IMR-90 (cell line): Measurements from ENCODE around the gene WDR62. TPM values are rescaled to one million over a fixed set of nuclear protein-coding genes. Genes with fewer than 3 reads are reported as not detected.

Experiments
- ATAC-seq: fragments of 200-7000 bp; cut with Tn5 transposase; 2 replicates; pipeline ENCODE4 v1.9.1; 2020; ENCODE audit warnings: low read depth, mild to moderate bottlenecking, moderate library complexity
- BruUV-seq: library from RNA; stranded (reverse); fragments of 400-500 nt; replicated peaks from 2 replicates; lab custom pipeline; 2021; lab: Mats Ljungman, UMichigan
- CTCF ChIA-PET: fragments of 300-600 bp; formaldehyde crosslinking; extraction: SDS; loops from one replicate; lab custom pipeline; 2021; ENCODE audit warnings: antibody characterized with exemption; lab: Yijun Ruan, JAX
- POLR2A ChIA-PET: fragments of 300-600 bp; sonication (Branson Sonifier 250); formaldehyde crosslinking; loops from one replicate; lab custom pipeline; 2022; ENCODE audit warnings: antibody characterized with exemption; ENCODE audit not compliant: unreplicated experiment; lab: Charles Lee
- DNase-seq: peaks from one replicate; pipeline ENCODE4 v3.0.0; 2013
- H2AFZ ChIP-seq: replicated peaks from 2 replicates; pipeline ENCODE3; 2013; ENCODE audit warnings: low read length, mild to moderate bottlenecking; ENCODE audit not compliant: poor library complexity
- H2AK5ac ChIP-seq: 2 replicates; pipeline ENCODE4 v1.6.1; 2013; ENCODE audit warnings: low read depth, low read length, inconsistent platforms
- H2AK9ac ChIP-seq: replicated peaks from 2 replicates; pipeline ENCODE3; 2013; ENCODE audit warnings: mild to moderate bottlenecking, low read depth, low read length, moderate library complexity; ENCODE audit not compliant: poor library complexity
- H2BK120ac ChIP-seq: 2 replicates; pipeline ENCODE4 v1.6.1; 2013; ENCODE audit warnings: low read depth, low read length, inconsistent platforms
- H2BK15ac ChIP-seq: 3 replicates; pipeline ENCODE4 v1.6.1; 2013; ENCODE audit warnings: low read depth, low read length, inconsistent platforms
- H2BK20ac ChIP-seq: 2 replicates; pipeline ENCODE4 v1.6.1; 2013; ENCODE audit warnings: low read depth, mild to moderate bottlenecking, inconsistent platforms, low read length, moderate library complexity
- H2BK5ac ChIP-seq: 2 replicates; pipeline ENCODE4 v1.6.1; 2013; ENCODE audit warnings: mild to moderate bottlenecking, low read depth, low read length, inconsistent platforms; ENCODE audit not compliant: poor library complexity, severe bottlenecking
- H3K14ac ChIP-seq: replicated peaks from 2 replicates; pipeline ENCODE4 v1.6.1; 2013; ENCODE audit warnings: low read depth, low read length, inconsistent platforms
- H3K18ac ChIP-seq: 2 replicates; pipeline ENCODE4 v1.6.1; 2013; ENCODE audit warnings: low read depth, low read length, control low read depth
- H3K23ac ChIP-seq: 2 replicates; pipeline ENCODE4 v1.6.1; 2013; ENCODE audit warnings: low read depth, low read length, inconsistent platforms
- H3K27ac ChIP-seq: 2 replicates; pipeline ENCODE4 v1.5.1; 2013; ENCODE audit warnings: mild to moderate bottlenecking, control low read depth, low read length; ENCODE audit not compliant: insufficient read depth
- H3K27me3 ChIP-seq: 2 replicates; pipeline ENCODE4 v1.6.1; 2013; ENCODE audit warnings: low read length; ENCODE audit not compliant: control insufficient read depth, insufficient read depth
- H3K36me3 ChIP-seq: 2 replicates; pipeline ENCODE4 v1.6.1; 2013; ENCODE audit warnings: low read length, mixed read lengths; ENCODE audit not compliant: control insufficient read depth, insufficient read depth
- H3K4ac ChIP-seq: 2 replicates; pipeline ENCODE4 v1.6.1; 2013; ENCODE audit warnings: low read depth, low read length, inconsistent platforms
- H3K4me1 ChIP-seq: 2 replicates; pipeline ENCODE4 v1.6.1; 2013; ENCODE audit warnings: low read length, mixed read lengths; ENCODE audit not compliant: control insufficient read depth, insufficient read depth
- H3K4me2 ChIP-seq: 2 replicates; pipeline ENCODE4 v1.6.1; 2013; ENCODE audit warnings: low read depth, mild to moderate bottlenecking, control low read depth, low read length, moderate library complexity
- H3K4me3 ChIP-seq: 2 replicates; pipeline ENCODE4 v1.5.1; 2013; ENCODE audit warnings: low read depth, mild to moderate bottlenecking, control low read depth, low read length, moderate library complexity; ENCODE audit not compliant: insufficient read depth
- H3K56ac ChIP-seq: 2 replicates; pipeline ENCODE4 v1.6.1; 2013; ENCODE audit warnings: low read length, inconsistent platforms; ENCODE audit not compliant: insufficient read depth; ENCODE audit errors: extremely low read depth
- H3K79me1 ChIP-seq, 2 experiments: 2 replicates each; pipeline ENCODE4 v1.6.1; 2013; ENCODE audit warnings: low read length in 2 of 2, inconsistent platforms in 1 of 2, low read depth in 1 of 2
- H3K9ac ChIP-seq: 2 replicates; pipeline ENCODE4 v1.6.1; 2013; ENCODE audit warnings: low read depth, low read length, control low read depth
- H3K9me1 ChIP-seq: 2 replicates; pipeline ENCODE4 v1.6.1; 2013; ENCODE audit warnings: low read length, inconsistent platforms; ENCODE audit not compliant: insufficient read depth
- H3K9me3 ChIP-seq: 2 replicates; pipeline ENCODE4 v1.6.1; 2013; ENCODE audit warnings: low read length; ENCODE audit not compliant: control insufficient read depth, insufficient read depth
- H4K20me1 ChIP-seq: 2 replicates; pipeline ENCODE4 v1.6.1; 2013; ENCODE audit warnings: low read length, inconsistent platforms; ENCODE audit not compliant: insufficient read depth
- H4K5ac ChIP-seq: 2 replicates; pipeline ENCODE4 v1.6.1; 2013; ENCODE audit warnings: mild to moderate bottlenecking, low read depth, low read length, control low read depth
- H4K8ac ChIP-seq, 2 experiments: 2 replicates each; pipeline ENCODE4 v1.6.1; 2013; ENCODE audit warnings: low read depth in 2 of 2, low read length in 2 of 2, control low read depth in 1 of 2, inconsistent platforms in 1 of 2
- H4K91ac ChIP-seq: 2 replicates; pipeline ENCODE4 v1.6.1; 2013; ENCODE audit warnings: low read depth, low read length, inconsistent platforms; ENCODE audit not compliant: insufficient read depth
- BHLHE40 ChIP-seq: fragments of 150-350 bp; IDR thresholded peaks from 2 replicates; pipeline ENCODE4 v1.6.1; 2016; ENCODE audit warnings: mild to moderate bottlenecking, low read depth, low read length
- CEBPB ChIP-seq: IDR thresholded peaks from 2 replicates; pipeline ENCODE4 v1.6.1; 2012; ENCODE audit warnings: low read depth, low read length, improper control_type of control experiment
- CHD1 ChIP-seq: IDR thresholded peaks from 2 replicates; pipeline ENCODE4 v1.6.1; 2012; ENCODE audit warnings: low read depth, low read length, improper control_type of control experiment
- FOS ChIP-seq: fragments of 150-350 bp; IDR thresholded peaks from 2 replicates; pipeline ENCODE4 v1.6.1; 2016; ENCODE audit warnings: low read depth, low read length
- MAFK ChIP-seq: IDR thresholded peaks from 2 replicates; pipeline ENCODE4 v1.6.1; 2012; ENCODE audit warnings: low read depth, low read length, improper control_type of control experiment
- MXI1 ChIP-seq: IDR thresholded peaks from 2 replicates; pipeline ENCODE4 v1.6.1; 2012; ENCODE audit warnings: low read depth, mild to moderate bottlenecking, low read length, moderate library complexity, borderline replicate concordance
- POLR2A ChIP-seq: IDR thresholded peaks from 2 replicates; pipeline ENCODE4 v1.6.1; 2012; ENCODE audit warnings: mild to moderate bottlenecking, low read depth, low read length
- RCOR1 ChIP-seq: IDR thresholded peaks from 2 replicates; pipeline ENCODE4 v1.6.1; 2012; ENCODE audit warnings: mild to moderate bottlenecking, low read length, improper control_type of control experiment; ENCODE audit not compliant: insufficient replicate concordance
- SMC3 ChIP-seq: fragments of 150-350 bp; IDR thresholded peaks from 2 replicates; pipeline ENCODE4 v1.6.1; 2016; ENCODE audit warnings: low read depth, mild to moderate bottlenecking, antibody characterized with exemption, low read length, moderate library complexity
- WGBS, 2 experiments: methylation state at CpG; one replicate each; pipeline versions ENCODE4 v1.1.5 to v1.1.7; 2013; ENCODE audit warnings: missing lambda C conversion rate in 2 of 2; ENCODE audit not compliant: insufficient read length in 1 of 2; ENCODE audit errors: extremely low coverage in 2 of 2; 5-methylcytosine and 5-hydroxymethylcytosine counted together
- dilution Hi-C: fragments of 300-500 bp; cut with HindIII; formaldehyde crosslinking; loops from one replicate; pipeline ENCODE4 v1.14.3; 2018; ENCODE audit warnings: low sequenced_read_pairs; ENCODE audit not compliant: unreplicated experiment
- in situ Hi-C: fragments of 300-500 bp; cut with MboI; formaldehyde crosslinking; loops from 3 replicates; pipeline ENCODE4 v1.14.3; 2019; ENCODE audit warnings: low sequenced_read_pairs, inconsistent platforms, mixed read lengths
- intact Hi-C: fragments of 100-400 bp; cut with micrococcal nuclease; formaldehyde crosslinking; loops from 2 replicates; pipeline ENCODE4 v1.10.0; 2022
- polyA plus RNA-seq, 3 experiments: library from polyadenylated mRNA; depleted of rRNA; stranded (reverse); fragments of >200 nt; gene quantifications; 2 replicates each; pipeline ENCODE4 v1.2.3, GENCODE V29; 2012; ENCODE audit warnings: low replicate concordance in 1 of 3
- total RNA-seq: library from RNA; depleted of rRNA; stranded (reverse); fragments of >200 nt; gene quantifications from 2 replicates; pipeline ENCODE4 v1.2.3, GENCODE V29; 2012
- TF ChIP-seq, protein P1 (sequence below): fragments of 150-350 bp; IDR thresholded peaks from 2 replicates; pipeline ENCODE4 v1.6.1; 2017; ENCODE audit warnings: mild to moderate bottlenecking, antibody characterized with exemption, low read length, low read depth
- TF ChIP-seq, protein P2 (sequence below): fragments of 150-350 bp; IDR thresholded peaks from 2 replicates; pipeline ENCODE4 v1.6.1; 2016; ENCODE audit warnings: low read depth, mild to moderate bottlenecking, low read length, moderate library complexity, borderline replicate concordance
- TF ChIP-seq, protein P3 (sequence below): conservative IDR thresholded peaks from 2 replicates; pipeline ENCODE4 v1.5.1; 2012; ENCODE audit warnings: mild to moderate bottlenecking, low read depth, low read length, improper control_type of control experiment

Gene WDR62
- total and polyA plus RNA-seq, 2 of the 4 experiments (the other 2 are of a cell fraction), result 4.5 to 7.0 TPM

DNA sequence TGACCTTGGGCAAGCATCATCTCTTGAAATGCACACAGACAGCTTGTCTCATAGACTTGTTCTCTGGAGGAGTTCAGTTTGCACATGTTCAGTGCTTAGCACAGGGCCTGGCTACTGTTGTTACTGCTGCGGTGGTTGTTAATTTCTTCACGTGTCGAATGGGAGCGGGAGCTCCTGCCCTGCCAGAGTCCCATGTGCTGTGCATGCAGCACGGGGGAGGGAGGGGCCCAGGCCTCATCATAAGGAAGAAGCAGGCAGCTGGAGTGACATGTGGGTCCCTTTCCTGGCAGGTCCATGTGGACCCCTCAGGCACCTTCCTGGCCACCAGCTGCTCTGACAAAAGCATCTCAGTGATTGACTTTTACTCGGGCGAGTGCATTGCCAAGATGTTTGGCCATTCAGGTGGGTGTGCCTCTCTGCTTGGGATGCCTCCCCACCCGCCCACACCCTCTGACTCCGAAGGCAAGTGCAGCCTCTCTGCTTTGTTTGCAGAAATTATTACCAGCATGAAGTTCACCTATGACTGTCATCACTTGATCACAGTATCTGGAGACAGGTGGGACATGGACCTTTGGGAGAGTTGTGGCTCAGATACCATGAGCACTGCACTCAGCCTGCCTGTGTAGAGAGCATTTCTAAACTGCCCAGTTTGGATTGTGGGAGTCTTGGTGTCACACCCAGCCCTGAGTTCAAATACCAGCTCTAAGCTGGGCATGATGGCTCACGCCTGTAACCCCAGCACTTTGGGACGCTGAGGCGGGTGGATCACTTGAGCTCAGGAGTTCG lies 36.4 kb downstream of the WDR62 start:
- Histone ChIP-seq H3K27me3 (no peaks in the 10 kb centered on the region), H3K4ac (no peak overlapping the region), H2BK5ac (no peak overlapping the region), H3K14ac (no peak overlapping the region), H4K5ac (no peak overlapping the region), H4K20me1 (no peaks in the 10 kb centered on the region), H3K4me1 (no peaks in the 10 kb centered on the region), H3K4me2 (no peak overlapping the region), H2BK15ac (no peak overlapping the region), H3K4me3 (no peak overlapping the region), H2BK20ac (no peak overlapping the region), H2AFZ (no peak overlapping the region), H3K9me3 (no peaks in the 10 kb centered on the region), H3K27ac (no peak overlapping the region), H4K8ac (no peak overlapping the region), H3K56ac (no peak overlapping the region), H3K36me3 (peaks cover 18% of the 10 kb centered on the region), H2AK9ac (no peak overlapping the region), H3K9ac (no peak overlapping the region), H4K91ac (no peak overlapping the region), H3K79me1 (no peaks in the 10 kb centered on the region), H3K23ac (no peak overlapping the region), H3K18ac (no peak overlapping the region), H2BK120ac (no peak overlapping the region), H3K9me1 (0 out of 2 replicates have a peak, but pooled peaks cover 6% of the 10 kb centered on the region), H2AK5ac (no peak overlapping the region)
- DNase-seq (no peak), ATAC-seq (no peak)
- ChIA-PET POLR2A (no interaction called here), CTCF (no interaction called here)
- in situ Hi-C loops (no loop called here), intact Hi-C loops (no loop called here), dilution Hi-C loops (no loop called here)
- BruUV-seq, result no TSS peak
- TF ChIP-seq, protein P1, sequence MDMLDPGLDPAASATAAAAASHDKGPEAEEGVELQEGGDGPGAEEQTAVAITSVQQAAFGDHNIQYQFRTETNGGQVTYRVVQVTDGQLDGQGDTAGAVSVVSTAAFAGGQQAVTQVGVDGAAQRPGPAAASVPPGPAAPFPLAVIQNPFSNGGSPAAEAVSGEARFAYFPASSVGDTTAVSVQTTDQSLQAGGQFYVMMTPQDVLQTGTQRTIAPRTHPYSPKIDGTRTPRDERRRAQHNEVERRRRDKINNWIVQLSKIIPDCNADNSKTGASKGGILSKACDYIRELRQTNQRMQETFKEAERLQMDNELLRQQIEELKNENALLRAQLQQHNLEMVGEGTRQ, result no peak
- TF ChIP-seq BHLHE40 (no peak), POLR2A (no peak), CEBPB (no peak), FOS (no peak), MAFK (no peak), RCOR1 (no peak), MXI1 (no peak), SMC3 (no peak), CHD1 (no peak)
- TF ChIP-seq, protein P2, sequence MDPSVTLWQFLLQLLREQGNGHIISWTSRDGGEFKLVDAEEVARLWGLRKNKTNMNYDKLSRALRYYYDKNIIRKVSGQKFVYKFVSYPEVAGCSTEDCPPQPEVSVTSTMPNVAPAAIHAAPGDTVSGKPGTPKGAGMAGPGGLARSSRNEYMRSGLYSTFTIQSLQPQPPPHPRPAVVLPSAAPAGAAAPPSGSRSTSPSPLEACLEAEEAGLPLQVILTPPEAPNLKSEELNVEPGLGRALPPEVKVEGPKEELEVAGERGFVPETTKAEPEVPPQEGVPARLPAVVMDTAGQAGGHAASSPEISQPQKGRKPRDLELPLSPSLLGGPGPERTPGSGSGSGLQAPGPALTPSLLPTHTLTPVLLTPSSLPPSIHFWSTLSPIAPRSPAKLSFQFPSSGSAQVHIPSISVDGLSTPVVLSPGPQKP, result no peak
- TF ChIP-seq, protein P3, sequence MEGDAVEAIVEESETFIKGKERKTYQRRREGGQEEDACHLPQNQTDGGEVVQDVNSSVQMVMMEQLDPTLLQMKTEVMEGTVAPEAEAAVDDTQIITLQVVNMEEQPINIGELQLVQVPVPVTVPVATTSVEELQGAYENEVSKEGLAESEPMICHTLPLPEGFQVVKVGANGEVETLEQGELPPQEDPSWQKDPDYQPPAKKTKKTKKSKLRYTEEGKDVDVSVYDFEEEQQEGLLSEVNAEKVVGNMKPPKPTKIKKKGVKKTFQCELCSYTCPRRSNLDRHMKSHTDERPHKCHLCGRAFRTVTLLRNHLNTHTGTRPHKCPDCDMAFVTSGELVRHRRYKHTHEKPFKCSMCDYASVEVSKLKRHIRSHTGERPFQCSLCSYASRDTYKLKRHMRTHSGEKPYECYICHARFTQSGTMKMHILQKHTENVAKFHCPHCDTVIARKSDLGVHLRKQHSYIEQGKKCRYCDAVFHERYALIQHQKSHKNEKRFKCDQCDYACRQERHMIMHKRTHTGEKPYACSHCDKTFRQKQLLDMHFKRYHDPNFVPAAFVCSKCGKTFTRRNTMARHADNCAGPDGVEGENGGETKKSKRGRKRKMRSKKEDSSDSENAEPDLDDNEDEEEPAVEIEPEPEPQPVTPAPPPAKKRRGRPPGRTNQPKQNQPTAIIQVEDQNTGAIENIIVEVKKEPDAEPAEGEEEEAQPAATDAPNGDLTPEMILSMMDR, result no peak
- 97% methylated on average over 5 of the region's 13 CpGs; no CpG with 5 or more reads in 1 of the 2 experiments for WGBS, 2 experiments
